ENCODE results near the gene TENM4.

The TENM4 gene

GRCh38 chr11:79011357-79011756 lies 429.5 kb downstream of the TENM4 start:
- Histone ChIP-seq H3K9ac (ENCODE audit: low read length in 5 of 5) (no peak overlapping the region), H3K9me3 (ENCODE audit: control insufficient read depth in 5 of 5, low read length in 5 of 5) (no peaks in the 10 kb centered on the region), H3K36me3 (ENCODE audit: control insufficient read depth in 5 of 5, insufficient read depth in 5 of 5, low read length in 5 of 5) (no peaks in the 10 kb centered on the region), H3K4me3 (ENCODE audit: low read depth in 1 of 5, low read length in 5 of 5) (no peak overlapping the region), H3K4me1 (ENCODE audit: control insufficient read depth in 5 of 5, insufficient read depth in 5 of 5, low read length in 5 of 5) (no peaks in the 10 kb centered on the region), H3K27ac (ENCODE audit: low read depth, low read length) (no peak overlapping the region), H3K27me3 (ENCODE audit: control insufficient read depth in 5 of 5, insufficient read depth in 4 of 5, low read length in 5 of 5) (no peaks in the 10 kb centered on the region)

- Histone ChIP-seq H3K4me3 (ENCODE audit: low read depth in 1 of 5, low read length in 5 of 5) (no peak overlapping the region), H3K9me3 (ENCODE audit: control insufficient read depth in 5 of 5, low read length in 5 of 5) (peaks cover 0 to 8% (median 2%) of the 10 kb centered on the region in 5 donors), H3K27me3 (ENCODE audit: control insufficient read depth in 5 of 5, insufficient read depth in 4 of 5, low read length in 5 of 5) (no peaks in the 10 kb centered on the region), H3K36me3 (ENCODE audit: control insufficient read depth in 5 of 5, insufficient read depth in 5 of 5, low read length in 5 of 5) (no peaks in the 10 kb centered on the region), H3K4me1 (ENCODE audit: control insufficient read depth in 5 of 5, insufficient read depth in 5 of 5, low read length in 5 of 5) (no peaks in the 10 kb centered on the region), H3K9ac (ENCODE audit: low read length in 5 of 5) (no peak overlapping the region), H3K27ac (ENCODE audit: low read depth, low read length) (no peak overlapping the region)
These were observed 432.9 kb downstream of the TENM4 start for GRCh38 chr11:79007771-79008402.

GRCh38 chr11:79006854-79007253 lies 434.0 kb downstream of the TENM4 start:
- Histone ChIP-seq H3K4me3 (ENCODE audit: low read depth in 1 of 5, low read length in 5 of 5) (no peak overlapping the region), H3K4me1 (ENCODE audit: control insufficient read depth in 5 of 5, insufficient read depth in 5 of 5, low read length in 5 of 5) (no peaks in the 10 kb centered on the region), H3K9ac (ENCODE audit: low read length in 5 of 5) (no peak overlapping the region), H3K9me3 (ENCODE audit: control insufficient read depth in 5 of 5, low read length in 5 of 5) (peaks cover 0 to 9% (median 2%) of the 10 kb centered on the region in 5 donors), H3K27ac (ENCODE audit: low read depth, low read length) (no peak overlapping the region), H3K27me3 (ENCODE audit: control insufficient read depth in 5 of 5, insufficient read depth in 4 of 5, low read length in 5 of 5) (no peaks in the 10 kb centered on the region), H3K36me3 (ENCODE audit: control insufficient read depth in 5 of 5, insufficient read depth in 5 of 5, low read length in 5 of 5) (no peaks in the 10 kb centered on the region)

GRCh38 chr11:78996007-78996406 lies 444.8 kb downstream of the TENM4 start:
- H3K27me3 ChIP-seq (ENCODE audit: control insufficient read depth in 5 of 5, insufficient read depth in 4 of 5, low read length in 5 of 5) = no peaks in the 10 kb centered on the region
- H3K9ac ChIP-seq (ENCODE audit: low read length in 5 of 5) = no peak overlapping the region
- H3K27ac ChIP-seq (ENCODE audit: low read depth, low read length) = no peak overlapping the region
- no peak overlapping the region for H3K4me3 ChIP-seq (ENCODE audit: low read depth in 1 of 5, low read length in 5 of 5)
- H3K36me3 ChIP-seq (ENCODE audit: control insufficient read depth in 5 of 5, insufficient read depth in 5 of 5, low read length in 5 of 5) = no peaks in the 10 kb centered on the region
- H3K9me3 ChIP-seq (ENCODE audit: control insufficient read depth in 5 of 5, low read length in 5 of 5) = peaks cover 0 to 10% (median 3%) of the 10 kb centered on the region in 5 donors
- peaks cover 0 to 5% (median 0%) of the 10 kb centered on the region in 5 donors for H3K4me1 ChIP-seq (ENCODE audit: control insufficient read depth in 5 of 5, insufficient read depth in 5 of 5, low read length in 5 of 5)

- no peak overlapping the region for H3K27ac ChIP-seq (ENCODE audit: low read depth, low read length)
These were observed 445.7 kb downstream of the TENM4 start for GRCh38 chr11:78995171-78995570.

GRCh38 chr11:78993802-78994430 lies 446.9 kb downstream of the TENM4 start:
- Histone ChIP-seq H3K9me3 (ENCODE audit: control insufficient read depth in 5 of 5, low read length in 5 of 5) (peaks cover 0 to 3% (median 0%) of the 10 kb centered on the region in 5 donors), H3K4me3 (ENCODE audit: low read depth in 1 of 5, low read length in 5 of 5) (no peak overlapping the region), H3K27ac (ENCODE audit: low read depth, low read length) (no peak overlapping the region), H3K27me3 (ENCODE audit: control insufficient read depth in 5 of 5, insufficient read depth in 4 of 5, low read length in 5 of 5) (no peaks in the 10 kb centered on the region), H3K36me3 (ENCODE audit: control insufficient read depth in 5 of 5, insufficient read depth in 5 of 5, low read length in 5 of 5) (no peaks in the 10 kb centered on the region), H3K4me1 (ENCODE audit: control insufficient read depth in 5 of 5, insufficient read depth in 5 of 5, low read length in 5 of 5) (peaks cover 0 to 5% (median 0%) of the 10 kb centered on the region in 5 donors), H3K9ac (ENCODE audit: low read length in 5 of 5) (no peak overlapping the region)

More at GRCh38 chr11:78995171-78995570, 445.7 kb downstream of the TENM4 start:
- Histone ChIP-seq H3K4me3 (ENCODE audit: low read depth in 1 of 5, low read length in 5 of 5) (no peak overlapping the region), H3K9me3 (ENCODE audit: control insufficient read depth in 5 of 5, low read length in 5 of 5) (peaks cover 0 to 10% (median 3%) of the 10 kb centered on the region in 5 donors), H3K4me1 (ENCODE audit: control insufficient read depth in 5 of 5, insufficient read depth in 5 of 5, low read length in 5 of 5) (peaks cover 0 to 5% (median 0%) of the 10 kb centered on the region in 5 donors), H3K36me3 (ENCODE audit: control insufficient read depth in 5 of 5, insufficient read depth in 5 of 5, low read length in 5 of 5) (no peaks in the 10 kb centered on the region), H3K9ac (ENCODE audit: low read length in 5 of 5) (no peak overlapping the region), H3K27me3 (ENCODE audit: control insufficient read depth in 5 of 5, insufficient read depth in 4 of 5, low read length in 5 of 5) (no peaks in the 10 kb centered on the region)

- peaks cover 0 to 5% (median 0%) of the 10 kb centered on the region in 5 donors for H3K4me1 ChIP-seq (ENCODE audit: control insufficient read depth in 5 of 5, insufficient read depth in 5 of 5, low read length in 5 of 5)
These were observed 449.1 kb downstream of the TENM4 start for GRCh38 chr11:78991681-78992080.

GRCh38 chr11:78990261-78990660 lies 450.6 kb downstream of the TENM4 start:
- H3K4me3 ChIP-seq (ENCODE audit: low read depth in 1 of 5, low read length in 5 of 5) = no peak overlapping the region
- H3K36me3 ChIP-seq (ENCODE audit: control insufficient read depth in 5 of 5, insufficient read depth in 5 of 5, low read length in 5 of 5) = no peaks in the 10 kb centered on the region
- H3K4me1 ChIP-seq (ENCODE audit: control insufficient read depth in 5 of 5, insufficient read depth in 5 of 5, low read length in 5 of 5) = peaks cover 0 to 5% (median 0%) of the 10 kb centered on the region in 5 donors
- H3K27ac ChIP-seq (ENCODE audit: low read depth, low read length) = no peak overlapping the region
- no peaks in the 10 kb centered on the region for H3K27me3 ChIP-seq (ENCODE audit: control insufficient read depth in 5 of 5, insufficient read depth in 4 of 5, low read length in 5 of 5)
- peaks cover 0 to 6% (median 3%) of the 10 kb centered on the region in 5 donors for H3K9me3 ChIP-seq (ENCODE audit: control insufficient read depth in 5 of 5, low read length in 5 of 5)
- no peak overlapping the region for H3K9ac ChIP-seq (ENCODE audit: low read length in 5 of 5)

More at GRCh38 chr11:78991681-78992080, 449.1 kb downstream of the TENM4 start:
- H3K36me3 ChIP-seq (ENCODE audit: control insufficient read depth in 5 of 5, insufficient read depth in 5 of 5, low read length in 5 of 5) = no peaks in the 10 kb centered on the region
- no peak overlapping the region for H3K27ac ChIP-seq (ENCODE audit: low read depth, low read length)
- H3K9ac ChIP-seq (ENCODE audit: low read length in 5 of 5) = no peak overlapping the region
- no peak overlapping the region for H3K4me3 ChIP-seq (ENCODE audit: low read depth in 1 of 5, low read length in 5 of 5)
- H3K9me3 ChIP-seq (ENCODE audit: control insufficient read depth in 5 of 5, low read length in 5 of 5) = peaks cover 0 to 6% (median 3%) of the 10 kb centered on the region in 5 donors
- H3K27me3 ChIP-seq (ENCODE audit: control insufficient read depth in 5 of 5, insufficient read depth in 4 of 5, low read length in 5 of 5) = no peaks in the 10 kb centered on the region

GRCh38 chr11:78987748-78988147 lies 453.1 kb downstream of the TENM4 start:
- no peak overlapping the region for H3K27ac ChIP-seq (ENCODE audit: low read depth, low read length)
- H3K9ac ChIP-seq (ENCODE audit: low read length in 5 of 5) = no peak overlapping the region
- H3K4me3 ChIP-seq (ENCODE audit: low read depth in 1 of 5, low read length in 5 of 5) = no peak overlapping the region
- no peaks in the 10 kb centered on the region for H3K36me3 ChIP-seq (ENCODE audit: control insufficient read depth in 5 of 5, insufficient read depth in 5 of 5, low read length in 5 of 5)
- no peaks in the 10 kb centered on the region for H3K4me1 ChIP-seq (ENCODE audit: control insufficient read depth in 5 of 5, insufficient read depth in 5 of 5, low read length in 5 of 5)
- H3K9me3 ChIP-seq (ENCODE audit: control insufficient read depth in 5 of 5, low read length in 5 of 5) = peaks cover 0 to 6% (median 3%) of the 10 kb centered on the region in 5 donors
- no peaks in the 10 kb centered on the region for H3K27me3 ChIP-seq (ENCODE audit: control insufficient read depth in 5 of 5, insufficient read depth in 4 of 5, low read length in 5 of 5)

- H3K27ac ChIP-seq (ENCODE audit: low read depth, low read length) = no peak overlapping the region
- H3K36me3 ChIP-seq (ENCODE audit: control insufficient read depth in 5 of 5, insufficient read depth in 5 of 5, low read length in 5 of 5) = no peaks in the 10 kb centered on the region
- no peaks in the 10 kb centered on the region for H3K4me1 ChIP-seq (ENCODE audit: control insufficient read depth in 5 of 5, insufficient read depth in 5 of 5, low read length in 5 of 5)
- no peak overlapping the region for H3K4me3 ChIP-seq (ENCODE audit: low read depth in 1 of 5, low read length in 5 of 5)
- H3K27me3 ChIP-seq (ENCODE audit: control insufficient read depth in 5 of 5, insufficient read depth in 4 of 5, low read length in 5 of 5) = no peaks in the 10 kb centered on the region
- no peak overlapping the region for H3K9ac ChIP-seq (ENCODE audit: low read length in 5 of 5)
- peaks cover 0 to 6% (median 3%) of the 10 kb centered on the region in 5 donors for H3K9me3 ChIP-seq (ENCODE audit: control insufficient read depth in 5 of 5, low read length in 5 of 5)
These were observed 454.5 kb downstream of the TENM4 start for GRCh38 chr11:78986305-78986704.

Measured in subcutaneous abdominal adipose tissue (tissue), 5 donors.